ENCODE data around the gene TOR1A. TPM values are rescaled to one million over a fixed set of nuclear protein-coding genes. Genes with fewer than 3 reads are reported as not detected.

Gene TOR1A
- total RNA-seq, 1 experiment from 2014 or later = 29.8 TPM

DNA sequence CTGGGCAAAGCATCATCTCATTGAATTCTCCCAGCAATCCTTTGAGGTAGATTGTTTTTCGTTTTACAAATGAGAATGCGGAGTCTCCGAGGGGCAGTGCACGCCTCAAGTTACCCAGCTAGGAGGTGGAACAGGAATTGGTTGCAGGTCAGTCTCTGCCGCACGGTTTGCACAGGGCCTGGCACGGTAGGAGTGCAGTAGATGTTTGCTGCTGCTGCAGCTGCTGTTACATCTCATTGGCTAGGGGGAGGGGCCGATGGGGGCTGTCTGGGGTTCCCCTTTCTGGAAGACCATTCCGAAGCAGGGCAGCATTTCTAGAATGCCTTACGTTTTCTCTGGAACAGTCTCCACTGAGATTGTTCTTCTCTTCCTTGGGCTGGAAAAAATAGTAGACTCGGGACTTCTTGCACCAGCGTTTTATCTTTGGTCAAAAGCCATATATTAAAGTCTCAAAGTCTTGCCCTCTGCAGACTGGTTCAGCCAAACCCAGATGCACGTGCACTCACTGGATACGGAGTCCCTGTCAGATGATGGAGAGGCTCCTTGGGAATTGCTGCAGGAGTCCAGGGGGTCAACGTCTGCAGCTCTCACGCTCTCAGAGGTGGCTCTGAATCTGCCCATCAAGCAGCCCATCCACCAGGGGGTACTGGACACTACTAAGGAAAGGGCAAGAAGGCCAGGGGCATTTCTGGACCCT is 12.5 kb upstream of the TOR1A start:
- Histone ChIP-seq H3K9me3 (ENCODE audit: low read length) (no peaks in the 10 kb centered on the region), H3K4me2 (ENCODE audit: low read length) (peak overlapping the region; percentile 97), H3K79me2 (ENCODE audit: low read length) (peaks cover 50% of the 10 kb centered on the region), H4K20me1 (ENCODE audit: low read length) (no peaks in the 10 kb centered on the region), H2AFZ (ENCODE audit: low read length) (peak overlapping the region; percentile 75; the same call in 1 of the 2 replicates), H3K27ac (ENCODE audit: low read length) (no peak overlapping the region), H3K36me3 (ENCODE audit: low read depth, low read length) (0 out of 2 replicates have a peak, but pooled peaks cover 4% of the 10 kb centered on the region), H3K4me3 (ENCODE audit: low read length) (peak overlapping the region; percentile 82), H3K4me1 (ENCODE audit: insufficient read depth, low read length) (peaks cover 33% of the 10 kb centered on the region), H3K9ac (ENCODE audit: low read length) (peak overlapping the region; percentile 86; the same call in 1 of the 2 replicates), H3K9me2 (replicated peaks; ENCODE audit: low read length) (no peaks in the 10 kb centered on the region), H3K27me3 (ENCODE audit: low read length) (no peaks in the 10 kb centered on the region), H3F3A (ENCODE audit: low read length, unreplicated experiment) (no peaks in the 10 kb centered on the region)
- no peak for ATAC-seq
- intact Hi-C loops (cut with micrococcal nuclease) = no loop called here
- TF ChIP-seq, protein P1, sequence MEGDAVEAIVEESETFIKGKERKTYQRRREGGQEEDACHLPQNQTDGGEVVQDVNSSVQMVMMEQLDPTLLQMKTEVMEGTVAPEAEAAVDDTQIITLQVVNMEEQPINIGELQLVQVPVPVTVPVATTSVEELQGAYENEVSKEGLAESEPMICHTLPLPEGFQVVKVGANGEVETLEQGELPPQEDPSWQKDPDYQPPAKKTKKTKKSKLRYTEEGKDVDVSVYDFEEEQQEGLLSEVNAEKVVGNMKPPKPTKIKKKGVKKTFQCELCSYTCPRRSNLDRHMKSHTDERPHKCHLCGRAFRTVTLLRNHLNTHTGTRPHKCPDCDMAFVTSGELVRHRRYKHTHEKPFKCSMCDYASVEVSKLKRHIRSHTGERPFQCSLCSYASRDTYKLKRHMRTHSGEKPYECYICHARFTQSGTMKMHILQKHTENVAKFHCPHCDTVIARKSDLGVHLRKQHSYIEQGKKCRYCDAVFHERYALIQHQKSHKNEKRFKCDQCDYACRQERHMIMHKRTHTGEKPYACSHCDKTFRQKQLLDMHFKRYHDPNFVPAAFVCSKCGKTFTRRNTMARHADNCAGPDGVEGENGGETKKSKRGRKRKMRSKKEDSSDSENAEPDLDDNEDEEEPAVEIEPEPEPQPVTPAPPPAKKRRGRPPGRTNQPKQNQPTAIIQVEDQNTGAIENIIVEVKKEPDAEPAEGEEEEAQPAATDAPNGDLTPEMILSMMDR (conservative IDR thresholded peaks at IDR 0.05; ENCODE audit: low read depth, low read length) = no peak
- no peak for TF ChIP-seq EZH2phosphoT487 (IDR thresholded peaks at IDR 0.05; ENCODE audit: borderline replicate concordance, low read length)
- no peak for TF ChIP-seq EZH2 (IDR thresholded peaks at IDR 0.05; ENCODE audit: low read length, unreplicated experiment)
- no peak for DNase-seq
- POLR2A ChIA-PET (ENCODE audit: unreplicated experiment) = no interaction called here
- CTCF ChIA-PET = no interaction called here
- no TSS peak for BruUV-seq (replicated peaks)

DNA sequence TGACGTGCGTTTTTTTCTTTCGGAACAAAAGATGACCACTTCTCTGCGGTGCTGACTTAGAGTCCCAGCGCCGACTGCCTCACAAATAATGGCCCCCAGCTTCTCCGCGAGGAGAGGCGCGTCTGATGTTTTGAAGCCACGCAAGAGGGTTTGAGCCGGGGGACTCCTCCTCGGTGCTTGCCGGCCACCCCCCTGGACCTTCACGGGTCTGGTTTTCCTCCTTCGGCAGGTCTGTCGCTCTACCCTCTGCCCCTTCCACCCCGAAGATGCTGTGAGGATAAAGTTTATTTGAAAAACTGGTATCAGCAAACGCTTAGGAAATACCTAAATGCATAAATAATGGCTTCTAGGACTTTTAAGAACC is 11.9 kb upstream of the TOR1A start:
- 0 out of 2 replicates have a peak, but pooled peaks have one; percentile 1 for ATAC-seq
- Histone ChIP-seq H3K27ac (ENCODE audit: low read length) (no peak overlapping the region), H3K4me3 (ENCODE audit: low read length) (peak overlapping the region; percentile 82), H3K4me2 (ENCODE audit: low read length) (peak overlapping the region; percentile 97), H3K36me3 (ENCODE audit: low read depth, low read length) (0 out of 2 replicates have a peak, but pooled peaks cover 4% of the 10 kb centered on the region), H3K9ac (ENCODE audit: low read length) (peak overlapping the region; percentile 86), H3K9me3 (ENCODE audit: low read length) (no peaks in the 10 kb centered on the region), H3K4me1 (ENCODE audit: insufficient read depth, low read length) (peaks cover 33% of the 10 kb centered on the region), H3F3A (ENCODE audit: low read length, unreplicated experiment) (no peaks in the 10 kb centered on the region), H2AFZ (ENCODE audit: low read length) (peak overlapping the region; percentile 75), H3K9me2 (replicated peaks; ENCODE audit: low read length) (no peaks in the 10 kb centered on the region), H3K79me2 (ENCODE audit: low read length) (peaks cover 50% of the 10 kb centered on the region), H4K20me1 (ENCODE audit: low read length) (no peaks in the 10 kb centered on the region), H3K27me3 (ENCODE audit: low read length) (no peaks in the 10 kb centered on the region)
- TSS peak; percentile 61 for BruUV-seq (replicated peaks)
- DNase-seq = peak; percentile 14
- ChIA-PET CTCF (no interaction called here), POLR2A (ENCODE audit: unreplicated experiment) (interaction anchor here (0.6 kb wide), 1 partner anchor 799 kb away, joined by 6 read pairs; the partner anchor contains the start of gene MIGA2)
- intact Hi-C loops (cut with micrococcal nuclease) = no loop called here
- TF ChIP-seq EZH2 (IDR thresholded peaks at IDR 0.05; ENCODE audit: low read length, unreplicated experiment) = no peak
- TF ChIP-seq EZH2phosphoT487 (IDR thresholded peaks at IDR 0.05; ENCODE audit: borderline replicate concordance, low read length) = no peak
- TF ChIP-seq, protein P1 (conservative IDR thresholded peaks at IDR 0.05; ENCODE audit: low read depth, low read length) = no peak

Data from PC-3 (cell line).